Measurements from ENCODE around the gene UGT1A9.

DNA sequence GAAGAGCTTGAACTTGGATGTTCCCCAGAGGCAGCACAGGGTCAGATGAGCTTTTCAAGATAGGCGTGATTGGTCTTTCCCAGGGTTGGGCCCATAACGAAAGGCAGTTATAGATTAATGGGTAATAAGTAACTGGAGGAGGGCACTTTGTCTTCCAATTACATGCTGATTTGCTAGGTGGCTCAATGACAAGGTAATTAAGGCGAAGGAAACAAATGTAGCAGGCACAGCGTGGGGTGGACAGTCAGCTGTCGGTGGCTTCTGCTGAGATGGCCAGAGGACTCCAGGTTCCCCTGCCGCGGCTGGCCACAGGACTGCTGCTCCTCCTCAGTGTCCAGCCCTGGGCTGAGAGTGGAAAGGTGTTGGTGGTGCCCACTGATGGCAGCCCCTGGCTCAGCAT lies 46.9 kb downstream of the UGT1A9 start, which contains the start of gene UGT1A4:
- TF ChIP-seq, protein P1, sequence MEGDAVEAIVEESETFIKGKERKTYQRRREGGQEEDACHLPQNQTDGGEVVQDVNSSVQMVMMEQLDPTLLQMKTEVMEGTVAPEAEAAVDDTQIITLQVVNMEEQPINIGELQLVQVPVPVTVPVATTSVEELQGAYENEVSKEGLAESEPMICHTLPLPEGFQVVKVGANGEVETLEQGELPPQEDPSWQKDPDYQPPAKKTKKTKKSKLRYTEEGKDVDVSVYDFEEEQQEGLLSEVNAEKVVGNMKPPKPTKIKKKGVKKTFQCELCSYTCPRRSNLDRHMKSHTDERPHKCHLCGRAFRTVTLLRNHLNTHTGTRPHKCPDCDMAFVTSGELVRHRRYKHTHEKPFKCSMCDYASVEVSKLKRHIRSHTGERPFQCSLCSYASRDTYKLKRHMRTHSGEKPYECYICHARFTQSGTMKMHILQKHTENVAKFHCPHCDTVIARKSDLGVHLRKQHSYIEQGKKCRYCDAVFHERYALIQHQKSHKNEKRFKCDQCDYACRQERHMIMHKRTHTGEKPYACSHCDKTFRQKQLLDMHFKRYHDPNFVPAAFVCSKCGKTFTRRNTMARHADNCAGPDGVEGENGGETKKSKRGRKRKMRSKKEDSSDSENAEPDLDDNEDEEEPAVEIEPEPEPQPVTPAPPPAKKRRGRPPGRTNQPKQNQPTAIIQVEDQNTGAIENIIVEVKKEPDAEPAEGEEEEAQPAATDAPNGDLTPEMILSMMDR (conservative IDR thresholded peaks at IDR 0.05 in 1 of 2, IDR thresholded peaks at IDR 0.05 in 1 of 2; ENCODE audit: low read depth in 1 of 2, low read length in 2 of 2) = no peak
- TF ChIP-seq EZH2 (IDR thresholded peaks at IDR 0.05; ENCODE audit: low read length, missing control alignments) = no peak

Data from fibroblast of lung (primary cell).